HG03159 (cell line): ENCODE results near the gene SOX4.
A peak's percentile ranks its signal among the peaks of the same experiment; 100 is the strongest.
"Not testable (repeated sequence)": the region's sequence is repeated elsewhere in the genome, so short reads cannot be mapped to it uniquely, and the experiment has no call there.

Source experiments
- ATAC-seq: cut with Tn5 transposase; IDR thresholded peaks from one replicate; pipeline ENCODE4 v1.9.1; 2021; ENCODE audit warnings: mild to moderate bottlenecking, moderate library complexity; ENCODE audit not compliant: unreplicated experiment

The SOX4 gene

GRCh38 chr6:21593412-21593926 lies at the start of gene SOX4:
TSS of gene SOX4 (plus strand) at chr6:21593751. CDS start at chr6:21594535, 784 bp downstream.
- peak; percentile 63 for ATAC-seq

DNA sequence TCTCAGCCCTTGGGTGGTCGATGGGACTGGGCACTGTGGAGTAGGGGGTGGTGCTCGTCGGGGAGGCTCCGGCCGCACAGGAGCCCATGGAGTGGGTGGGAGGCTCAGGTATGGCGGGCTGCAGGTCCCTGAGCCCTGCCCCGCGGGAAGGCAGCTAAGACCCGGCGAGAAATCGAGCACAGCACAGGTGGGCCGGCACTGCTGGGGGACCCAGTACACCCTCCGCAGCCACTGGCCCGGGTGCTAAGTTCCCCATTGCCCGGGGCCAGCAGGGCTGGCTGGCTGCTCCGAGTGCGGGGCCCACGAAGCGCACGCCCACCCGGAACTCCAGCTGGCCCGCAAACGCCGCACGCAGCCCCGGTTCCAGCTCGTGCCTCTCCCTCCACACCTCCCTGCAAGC lies 41.3 kb upstream of the SOX4 start:
- not testable (repeated sequence) for ATAC-seq

GRCh38 chr6:21554286-21554685 lies 39.3 kb upstream of the SOX4 start:
- no peak for ATAC-seq

DNA sequence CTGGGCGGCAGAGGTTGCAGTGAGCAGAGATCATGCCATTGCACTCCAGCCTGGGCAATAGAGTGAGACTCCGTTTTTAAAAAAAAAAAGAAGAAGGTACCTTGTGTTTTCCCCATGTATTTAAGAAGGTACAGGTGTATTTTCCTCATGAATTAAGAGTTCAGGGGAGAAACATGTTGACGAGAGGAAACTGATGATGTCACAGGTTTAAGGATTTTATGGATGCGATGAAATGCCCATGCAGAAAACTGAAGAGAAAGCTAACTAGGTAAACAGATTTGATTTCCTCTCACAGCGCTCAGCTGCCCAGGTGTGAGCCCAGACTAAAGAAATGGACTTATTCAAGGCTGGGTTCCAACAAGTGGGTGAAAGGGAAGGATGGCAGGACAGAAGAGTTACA lies 38.4 kb upstream of the SOX4 start:
- no peak for ATAC-seq

- no peak for ATAC-seq
Observed at GRCh38 chr6:21556511-21556910, 37.0 kb upstream of the SOX4 start.

GRCh38 chr6:21556968-21557721 lies 36.4 kb upstream of the SOX4 start:
- ATAC-seq, result no peak

GRCh38 chr6:21559238-21559637 lies 34.3 kb upstream of the SOX4 start:
- ATAC-seq, result no peak

DNA sequence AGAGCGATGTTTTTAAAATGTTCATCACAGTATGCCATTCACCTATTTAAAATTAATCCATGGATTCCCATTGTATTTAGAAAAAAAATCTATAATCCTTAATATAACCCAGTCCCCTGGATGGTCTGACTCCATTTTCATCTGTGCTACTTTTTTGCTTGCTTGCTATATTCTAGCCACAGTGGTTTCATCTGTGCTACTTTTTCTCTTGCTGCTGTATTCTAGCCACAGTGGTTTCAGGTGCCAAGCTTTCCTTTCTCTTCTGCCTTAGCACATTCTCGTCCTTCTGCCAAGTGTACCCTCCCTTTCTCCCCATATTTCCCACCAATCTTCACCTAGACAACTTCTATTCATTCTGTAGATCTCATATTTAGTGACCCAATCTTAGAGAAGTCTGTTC lies 33.3 kb upstream of the SOX4 start:
- no peak for ATAC-seq

GRCh38 chr6:21565431-21565830 lies 28.1 kb upstream of the SOX4 start:
- ATAC-seq, result no peak

DNA sequence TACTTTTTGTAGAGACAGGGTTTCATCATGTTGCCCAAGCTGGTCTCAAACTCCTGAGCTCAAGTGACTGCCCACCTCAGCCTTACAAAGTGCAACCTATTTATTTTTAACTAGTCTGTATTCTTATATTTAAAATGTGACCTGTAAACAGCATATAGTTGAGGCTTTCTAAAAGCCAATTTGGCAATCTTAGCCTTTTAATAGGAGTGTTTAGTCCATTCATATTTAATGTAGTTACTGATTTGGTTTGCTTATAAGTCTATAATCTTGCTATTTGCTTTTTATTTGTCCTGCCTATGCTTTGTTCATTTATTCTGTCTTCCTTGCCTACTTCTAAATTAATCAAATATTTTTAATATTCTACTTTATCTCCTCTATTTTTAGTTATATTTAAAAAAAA lies 15.0 kb upstream of the SOX4 start:
- no peak for ATAC-seq

DNA sequence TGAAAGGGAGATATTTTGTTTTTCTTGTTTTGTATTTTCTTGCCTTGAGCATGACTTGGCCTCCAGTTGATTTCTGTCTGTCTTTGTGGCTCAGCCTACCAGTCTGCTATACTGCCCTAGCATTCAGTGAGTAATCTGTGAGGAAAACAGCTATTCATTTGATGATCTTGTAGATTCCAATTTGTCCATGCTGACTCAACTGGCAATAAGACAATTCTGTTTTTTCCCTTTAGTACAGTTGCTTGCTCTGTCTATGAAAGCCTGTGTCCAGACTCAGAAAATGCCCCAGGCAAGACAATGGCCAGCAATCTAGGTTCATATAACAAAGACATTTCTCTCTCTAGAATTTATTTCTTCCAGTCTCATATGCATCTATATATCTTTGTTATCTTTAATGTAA lies 10.9 kb upstream of the SOX4 start:
- ATAC-seq, result no peak

DNA sequence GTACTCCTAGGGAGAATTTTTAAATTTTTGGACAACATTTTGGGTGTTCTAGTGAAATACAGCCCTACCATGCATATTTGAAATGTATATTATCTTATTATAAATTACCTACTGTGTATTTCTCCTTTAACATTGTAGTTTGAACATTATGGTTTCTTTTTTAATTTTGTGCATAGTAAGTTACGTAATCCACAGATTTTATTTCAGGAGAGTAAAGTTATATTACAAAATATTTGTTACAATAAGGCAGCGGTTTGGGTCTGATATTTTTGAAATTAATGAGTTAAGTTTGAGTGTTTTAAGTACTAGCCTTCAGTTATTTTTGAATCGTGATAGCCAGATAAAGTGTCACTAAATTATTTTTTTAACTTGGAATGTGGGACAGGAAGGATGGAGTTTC lies 7.3 kb upstream of the SOX4 start:
- no peak for ATAC-seq

- peak; percentile 7 for ATAC-seq
Observed at GRCh38 chr6:21586740-21587178, 6.8 kb upstream of the SOX4 start.

DNA sequence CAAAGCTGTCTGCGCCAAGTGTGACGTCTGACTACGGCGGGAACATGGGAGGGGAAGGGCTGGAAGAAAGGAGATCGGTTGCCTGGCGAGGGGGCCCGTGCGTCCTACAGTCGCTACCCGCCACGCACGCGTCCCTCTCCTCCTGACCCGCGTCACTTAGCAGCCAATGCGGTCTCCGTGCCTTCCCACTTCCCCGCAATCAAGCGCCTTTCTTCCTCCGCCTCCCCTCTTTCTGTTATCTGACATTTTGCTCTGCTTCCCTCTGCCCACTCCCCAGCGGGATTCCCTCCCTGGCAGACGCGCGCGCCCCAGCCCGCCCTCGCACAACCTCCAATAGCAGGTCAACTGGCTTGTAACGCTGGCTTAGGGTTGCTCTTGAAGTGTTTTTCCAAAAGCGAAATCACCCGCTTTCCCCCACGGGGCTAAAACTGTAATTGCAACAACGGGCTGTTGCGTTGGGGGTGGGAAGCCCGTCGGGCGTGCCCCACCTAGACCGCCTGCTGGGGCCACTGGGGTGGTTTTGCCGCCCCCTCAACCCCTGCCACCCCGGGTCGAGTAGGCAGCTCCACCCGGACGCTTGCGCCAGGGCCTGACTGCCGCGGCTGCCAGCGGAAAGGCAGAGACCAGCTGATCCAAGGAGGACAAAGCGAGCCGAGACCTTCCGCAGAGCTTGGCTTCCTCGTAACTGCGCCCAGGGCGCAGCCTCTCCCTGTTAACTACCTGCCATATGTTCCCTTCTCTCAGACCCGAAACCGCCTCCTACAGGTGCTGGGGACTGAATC lies 6.2 kb upstream of the SOX4 start:
- peak; percentile 44 for ATAC-seq

DNA sequence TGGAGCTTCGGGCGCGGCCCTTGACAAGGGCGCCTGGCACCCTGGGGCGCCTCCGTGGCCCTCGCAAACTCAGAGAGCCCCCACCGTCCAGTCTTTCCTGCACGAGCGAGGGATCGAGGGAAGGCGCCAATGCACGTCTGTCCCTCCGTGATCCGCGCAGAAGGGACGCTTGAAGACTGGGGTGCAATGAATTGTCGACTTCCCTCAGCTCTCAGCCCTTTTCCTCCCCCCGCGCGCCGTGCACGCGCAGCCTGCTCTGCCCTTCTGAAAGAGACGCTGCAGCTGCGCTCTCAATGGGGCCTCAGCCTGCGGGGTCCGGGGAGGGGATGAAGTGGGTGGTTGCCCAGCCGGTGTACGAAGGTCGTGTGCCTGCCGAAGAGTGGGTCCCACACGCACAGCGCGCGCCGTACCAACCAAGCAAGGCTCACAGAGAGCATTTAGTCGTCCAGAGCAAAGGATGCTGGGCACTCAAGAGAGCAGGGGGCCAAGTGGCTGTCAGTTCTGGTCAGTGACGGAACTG lies 5.5 kb upstream of the SOX4 start:
- ATAC-seq, result peak; percentile 38

- ATAC-seq, result peak; percentile 33
Observed at GRCh38 chr6:21588481-21589351, 4.8 kb upstream of the SOX4 start.

- ATAC-seq, result peak; percentile 23
Observed at GRCh38 chr6:21589352-21590345, 3.9 kb upstream of the SOX4 start.

DNA sequence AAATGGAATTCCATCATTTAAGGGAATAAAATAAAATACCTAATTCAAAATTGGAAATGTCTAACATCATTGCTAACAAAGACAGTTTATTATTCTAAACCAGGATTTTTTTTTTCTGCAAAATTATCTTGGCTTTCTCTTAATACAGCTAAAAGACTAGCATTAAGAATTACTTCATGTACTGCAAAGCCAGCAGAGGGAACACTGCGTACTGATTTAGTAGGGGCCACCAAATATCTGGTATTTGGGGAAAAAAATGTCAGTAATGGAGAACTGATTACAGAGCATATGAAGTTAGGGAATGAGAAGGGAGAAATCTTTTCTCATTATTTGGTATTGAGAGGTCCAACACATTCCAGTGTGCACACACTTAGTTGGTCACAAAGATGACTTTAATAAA lies 3.2 kb upstream of the SOX4 start:
- ATAC-seq, result no peak

DNA sequence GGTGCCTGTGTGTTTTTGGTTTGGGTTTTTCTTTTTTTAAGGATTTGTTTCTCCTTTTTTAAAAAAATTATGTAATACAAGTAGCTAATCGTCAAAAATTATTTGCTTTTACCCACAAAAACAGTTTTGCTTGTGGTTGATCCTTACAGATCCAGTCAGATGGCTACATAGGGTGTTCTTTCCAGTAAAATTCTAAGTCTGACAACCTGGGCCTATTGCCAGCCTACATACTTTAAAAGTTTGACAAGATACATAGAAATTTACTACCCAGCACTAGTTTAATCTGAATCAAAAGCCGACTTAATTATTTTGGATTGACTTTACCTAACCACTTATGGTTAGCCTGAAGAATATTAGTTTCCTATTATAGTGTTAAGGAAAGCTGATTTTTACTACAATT lies 2.1 kb upstream of the SOX4 start:
- no peak for ATAC-seq

GRCh38 chr6:21592953-21593352 lies 598 bp upstream of the SOX4 start:
- ATAC-seq, result no peak
